GM10266 (cell line): Measurements from ENCODE around the gene LRP1B.
"Not testable (repeated sequence)": the region's sequence is repeated elsewhere in the genome, so short reads cannot be mapped to it uniquely, and the experiment has no call there.

Experiments used
- DNase-seq: peaks from one replicate; pipeline ENCODE4 v3.0.0; 2012; ENCODE audit errors: extremely low spot score
- TF ChIP-seq, protein P1 (sequence below): IDR thresholded peaks from 2 replicates; pipeline ENCODE4 v1.5.1; 2012; ENCODE audit warnings: mild to moderate bottlenecking, low read depth; ENCODE audit not compliant: control insufficient read depth, insufficient read depth; ENCODE audit errors: missing control alignments

LRP1B gene

DNA sequence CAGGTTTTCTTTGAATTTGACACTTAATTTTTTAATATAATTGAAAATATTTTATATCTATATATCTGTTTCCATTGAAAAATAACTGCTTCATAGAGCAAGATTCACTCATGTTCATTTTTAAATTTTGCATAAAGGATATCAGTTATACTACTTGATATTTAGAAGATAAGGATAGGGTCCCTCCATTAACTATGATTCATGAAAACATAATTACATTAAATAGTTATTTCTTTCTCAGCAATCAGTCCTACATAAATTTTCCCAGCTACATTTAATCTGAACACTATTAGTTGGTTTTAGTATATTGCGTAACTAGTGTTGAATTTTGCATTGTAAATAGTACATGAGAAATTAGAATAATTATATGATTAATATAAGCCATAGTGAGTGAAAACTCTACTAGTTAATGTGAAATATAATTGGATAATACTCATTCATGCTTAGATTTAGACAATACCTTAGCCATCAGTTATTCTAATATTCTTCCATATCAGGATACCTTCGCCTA, 42.7 kb downstream of the LRP1B start:
- TF ChIP-seq, protein P1, sequence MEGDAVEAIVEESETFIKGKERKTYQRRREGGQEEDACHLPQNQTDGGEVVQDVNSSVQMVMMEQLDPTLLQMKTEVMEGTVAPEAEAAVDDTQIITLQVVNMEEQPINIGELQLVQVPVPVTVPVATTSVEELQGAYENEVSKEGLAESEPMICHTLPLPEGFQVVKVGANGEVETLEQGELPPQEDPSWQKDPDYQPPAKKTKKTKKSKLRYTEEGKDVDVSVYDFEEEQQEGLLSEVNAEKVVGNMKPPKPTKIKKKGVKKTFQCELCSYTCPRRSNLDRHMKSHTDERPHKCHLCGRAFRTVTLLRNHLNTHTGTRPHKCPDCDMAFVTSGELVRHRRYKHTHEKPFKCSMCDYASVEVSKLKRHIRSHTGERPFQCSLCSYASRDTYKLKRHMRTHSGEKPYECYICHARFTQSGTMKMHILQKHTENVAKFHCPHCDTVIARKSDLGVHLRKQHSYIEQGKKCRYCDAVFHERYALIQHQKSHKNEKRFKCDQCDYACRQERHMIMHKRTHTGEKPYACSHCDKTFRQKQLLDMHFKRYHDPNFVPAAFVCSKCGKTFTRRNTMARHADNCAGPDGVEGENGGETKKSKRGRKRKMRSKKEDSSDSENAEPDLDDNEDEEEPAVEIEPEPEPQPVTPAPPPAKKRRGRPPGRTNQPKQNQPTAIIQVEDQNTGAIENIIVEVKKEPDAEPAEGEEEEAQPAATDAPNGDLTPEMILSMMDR = no peak
- DNase-seq = no peak

DNA sequence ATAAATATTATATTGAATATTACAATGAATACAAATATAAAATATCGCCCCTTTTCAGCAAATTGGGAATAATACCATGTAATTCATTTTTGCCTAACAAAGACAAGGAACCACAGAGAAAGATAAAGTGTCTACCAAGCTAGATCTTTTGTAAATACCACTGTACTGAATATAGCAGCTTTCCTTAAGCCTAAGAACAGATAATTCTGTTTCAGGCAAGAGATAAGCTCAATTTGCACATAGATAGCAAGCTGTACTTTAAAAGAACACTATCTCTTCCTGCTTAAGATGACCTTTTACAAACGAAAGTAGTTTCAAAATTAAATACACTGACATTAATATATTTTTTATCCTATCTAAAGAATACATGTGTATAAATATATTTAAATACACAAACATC, 43.2 kb downstream of the LRP1B start:
- not testable (repeated sequence) for DNase-seq

DNA sequence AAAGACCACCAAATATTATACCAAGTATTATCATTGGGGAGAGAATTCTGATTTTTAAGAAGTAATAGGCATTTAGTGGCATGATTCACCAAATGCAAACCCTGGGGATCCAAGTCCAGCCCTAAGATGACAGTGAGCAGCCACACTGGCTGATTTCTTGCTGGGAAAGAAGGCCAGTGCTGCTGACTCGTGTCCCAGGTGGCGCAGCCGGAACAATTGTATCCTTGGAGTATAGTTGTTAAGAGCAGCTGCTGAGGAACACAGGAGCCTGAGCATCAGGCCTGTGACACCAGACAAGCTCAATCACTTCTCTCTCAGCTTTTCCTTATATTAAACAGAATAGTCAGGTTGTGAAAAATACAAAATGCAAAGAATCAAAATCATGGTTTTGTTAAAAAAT, 48.4 kb downstream of the LRP1B start:
- TF ChIP-seq, protein P1 = no peak
- DNase-seq = no peak

DNA sequence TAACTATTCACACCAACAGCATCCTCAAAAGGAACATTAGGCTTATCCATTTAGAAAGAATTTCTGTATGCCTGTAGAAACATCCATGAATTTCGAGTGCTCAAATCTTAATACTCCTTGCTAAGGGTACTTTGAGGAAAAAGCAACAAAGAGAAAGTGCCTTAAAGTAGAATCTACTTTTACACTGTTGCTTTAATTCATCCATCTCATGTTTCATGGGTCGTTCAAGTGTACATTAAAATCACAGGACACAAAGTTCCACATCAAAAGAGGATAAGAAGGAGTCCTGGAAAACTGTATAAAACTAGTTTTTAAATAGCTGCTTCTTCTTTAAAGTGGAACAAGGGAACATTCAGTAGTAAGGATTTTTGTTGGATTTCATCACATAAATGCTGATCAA, 54.5 kb downstream of the LRP1B start:
- TF ChIP-seq, protein P1 = no peak
- no peak for DNase-seq

DNA sequence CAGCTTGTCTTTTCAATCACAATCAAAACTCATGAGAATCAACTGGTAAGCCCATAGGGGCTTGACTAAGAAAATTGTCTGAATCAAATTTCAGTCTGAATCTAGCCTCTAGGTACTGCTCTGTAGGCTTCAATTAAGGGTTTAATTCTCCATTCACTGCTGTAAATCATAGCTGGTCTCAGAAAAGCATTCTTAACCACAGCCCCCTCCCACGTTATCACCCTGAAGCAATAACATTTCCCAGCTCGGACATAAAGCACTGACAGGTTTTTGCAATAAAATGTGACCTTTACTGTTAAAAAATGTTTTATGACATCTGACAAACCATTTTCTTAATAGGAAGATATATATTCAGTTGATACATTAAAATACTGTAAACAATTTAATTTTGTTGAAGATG, 55.0 kb downstream of the LRP1B start:
- TF ChIP-seq, protein P1 = no peak
- DNase-seq = no peak

DNA sequence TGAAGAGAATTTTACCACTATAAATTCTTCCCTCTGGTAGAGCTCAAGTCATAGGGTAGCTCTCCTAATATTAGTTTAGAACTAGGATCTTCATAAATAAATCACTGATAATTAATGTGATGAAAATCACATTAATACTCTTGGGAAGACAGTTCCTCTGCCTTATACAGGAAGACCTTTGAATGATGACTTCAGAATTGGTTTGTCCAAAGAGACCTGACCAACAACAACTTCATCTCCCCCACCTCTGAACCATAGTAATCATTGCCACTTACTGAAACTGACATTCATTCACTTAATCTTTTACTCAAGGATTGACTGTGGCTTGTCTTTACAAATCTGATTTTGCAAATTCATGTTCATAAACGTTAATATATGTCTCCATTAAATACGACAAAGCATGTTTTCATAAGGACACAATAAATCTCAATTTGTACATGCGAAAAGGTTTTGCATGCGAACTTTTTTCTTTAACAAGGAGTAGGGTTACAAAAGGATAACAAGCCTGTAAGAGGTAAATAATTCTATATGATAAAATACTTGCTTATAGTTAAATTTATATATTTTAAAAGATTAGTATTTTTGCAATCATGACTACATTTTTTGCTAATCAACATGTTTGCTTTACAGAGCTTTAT, 61.4 kb downstream of the LRP1B start:
- no peak for DNase-seq
- TF ChIP-seq, protein P1 = no peak

DNA sequence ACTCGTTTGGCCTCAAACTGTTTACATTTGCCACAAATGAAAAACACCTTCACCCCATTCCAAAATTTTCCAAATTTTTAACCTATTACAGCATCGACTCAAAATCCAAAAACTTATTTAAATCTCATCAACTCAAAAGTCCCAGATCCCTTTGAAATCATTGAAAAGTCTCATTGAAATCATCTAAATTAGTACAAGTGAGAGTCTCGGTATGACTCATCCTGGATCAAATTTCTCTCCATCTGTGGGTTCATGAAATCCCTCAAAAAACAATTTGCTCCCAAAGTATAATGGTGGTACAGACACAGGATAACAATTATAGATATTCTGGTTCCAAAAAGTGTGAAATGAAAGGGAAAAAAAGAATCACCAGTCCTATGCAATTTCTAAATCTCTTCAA, 65.1 kb downstream of the LRP1B start:
- TF ChIP-seq, protein P1 = no peak
- no peak for DNase-seq

DNA sequence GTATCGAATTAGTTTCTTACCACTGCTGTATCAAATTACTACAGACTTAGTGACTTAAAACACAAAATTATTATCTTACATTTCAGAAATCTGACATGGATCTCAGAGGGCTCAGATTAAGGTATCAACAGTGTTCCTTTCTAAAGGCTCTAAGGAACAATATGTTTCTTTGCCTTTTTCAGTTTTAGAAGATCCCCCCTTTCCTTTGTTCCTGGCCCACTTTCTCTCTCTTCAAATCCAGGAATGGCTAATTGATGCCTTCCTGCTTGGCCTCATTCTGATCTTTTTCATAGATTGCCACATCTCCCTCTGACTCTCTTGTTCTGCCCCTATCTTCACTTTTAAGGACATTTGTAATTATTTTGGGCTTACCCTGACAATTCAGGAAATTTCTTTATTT, 65.7 kb downstream of the LRP1B start:
- DNase-seq = no peak

More for the DNA sequence above, 65.7 kb downstream of the LRP1B start:
- TF ChIP-seq, protein P1 = no peak
